LNCaP clone FGC (cell line): ENCODE results near the gene PEX12.

Source experiments
- DNase-seq: peaks from one replicate; pipeline ENCODE4 v3.0.0-alpha.2; 2011; ENCODE audit warnings: low read depth
- H3K4me3 ChIP-seq: 2 replicates; pipeline ENCODE4 v1.5.1; 2011; ENCODE audit warnings: mild to moderate bottlenecking, low read depth, low read length, control low read depth
- TF ChIP-seq, protein P1 (sequence below): IDR thresholded peaks from 2 replicates; pipeline ENCODE4 v1.5.1; 2012; ENCODE audit warnings: mild to moderate bottlenecking; ENCODE audit not compliant: control insufficient read depth, insufficient read depth; ENCODE audit errors: extremely low read depth

The PEX12 gene

DNA sequence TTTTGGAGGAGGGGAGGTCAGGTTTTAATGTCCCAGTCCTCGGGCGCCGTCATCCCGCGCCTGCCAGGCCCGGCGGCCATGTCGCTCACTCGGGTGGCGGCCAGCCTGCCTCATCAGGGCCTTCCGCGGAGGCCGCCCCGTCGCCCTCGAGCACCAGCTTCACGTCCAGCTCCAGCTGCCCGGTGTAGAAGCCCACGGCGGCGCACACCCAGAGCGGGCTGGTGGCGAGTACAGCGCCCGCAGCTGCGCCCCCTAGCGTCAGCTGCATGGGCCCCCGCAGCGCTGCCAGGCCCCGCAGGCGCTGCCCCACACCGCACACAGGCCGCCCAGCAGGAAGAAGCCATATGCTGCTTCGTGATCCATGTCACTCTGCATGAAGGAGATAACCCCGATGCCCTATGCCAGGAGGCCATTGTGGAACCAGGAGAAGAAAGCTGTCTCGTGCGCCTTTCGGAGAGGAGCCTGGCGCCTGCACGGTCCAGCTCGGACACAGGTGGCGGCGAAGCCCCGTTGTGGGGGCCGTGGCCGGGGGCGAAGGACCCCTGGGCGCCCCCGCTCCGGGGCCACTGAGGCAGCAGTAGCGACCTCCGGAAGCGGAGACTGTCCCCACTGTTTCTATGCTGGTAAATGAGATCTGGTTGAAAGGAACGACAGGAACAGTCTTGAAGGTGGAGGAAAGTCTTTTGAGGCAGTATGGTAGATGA is 18.3 kb upstream of the PEX12 start:
- H3K4me3 ChIP-seq: no peak overlapping the region
- TF ChIP-seq, protein P1, sequence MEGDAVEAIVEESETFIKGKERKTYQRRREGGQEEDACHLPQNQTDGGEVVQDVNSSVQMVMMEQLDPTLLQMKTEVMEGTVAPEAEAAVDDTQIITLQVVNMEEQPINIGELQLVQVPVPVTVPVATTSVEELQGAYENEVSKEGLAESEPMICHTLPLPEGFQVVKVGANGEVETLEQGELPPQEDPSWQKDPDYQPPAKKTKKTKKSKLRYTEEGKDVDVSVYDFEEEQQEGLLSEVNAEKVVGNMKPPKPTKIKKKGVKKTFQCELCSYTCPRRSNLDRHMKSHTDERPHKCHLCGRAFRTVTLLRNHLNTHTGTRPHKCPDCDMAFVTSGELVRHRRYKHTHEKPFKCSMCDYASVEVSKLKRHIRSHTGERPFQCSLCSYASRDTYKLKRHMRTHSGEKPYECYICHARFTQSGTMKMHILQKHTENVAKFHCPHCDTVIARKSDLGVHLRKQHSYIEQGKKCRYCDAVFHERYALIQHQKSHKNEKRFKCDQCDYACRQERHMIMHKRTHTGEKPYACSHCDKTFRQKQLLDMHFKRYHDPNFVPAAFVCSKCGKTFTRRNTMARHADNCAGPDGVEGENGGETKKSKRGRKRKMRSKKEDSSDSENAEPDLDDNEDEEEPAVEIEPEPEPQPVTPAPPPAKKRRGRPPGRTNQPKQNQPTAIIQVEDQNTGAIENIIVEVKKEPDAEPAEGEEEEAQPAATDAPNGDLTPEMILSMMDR: no peak
- DNase-seq: no peak

DNA sequence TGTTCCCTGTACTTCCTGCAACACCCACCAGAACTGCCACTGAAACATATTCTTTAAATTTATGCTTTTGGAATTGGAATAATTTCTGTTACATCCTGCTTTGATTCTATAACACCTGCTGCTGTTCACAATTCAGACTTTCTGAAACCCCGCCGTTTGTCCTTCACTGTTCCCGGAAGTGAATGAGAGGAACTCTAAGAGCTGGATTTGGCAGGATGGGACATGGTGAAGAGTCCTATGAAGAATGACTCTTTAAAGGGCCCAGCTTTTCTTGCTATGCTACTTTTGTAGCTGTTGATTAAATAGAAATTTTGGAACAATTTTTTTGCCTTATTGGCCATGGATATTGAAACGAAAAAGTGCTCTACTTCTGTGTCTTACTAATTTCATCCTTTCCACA is 17.7 kb upstream of the PEX12 start:
- no peak overlapping the region for H3K4me3 ChIP-seq
- no peak for DNase-seq
- TF ChIP-seq, protein P1: no peak

DNA sequence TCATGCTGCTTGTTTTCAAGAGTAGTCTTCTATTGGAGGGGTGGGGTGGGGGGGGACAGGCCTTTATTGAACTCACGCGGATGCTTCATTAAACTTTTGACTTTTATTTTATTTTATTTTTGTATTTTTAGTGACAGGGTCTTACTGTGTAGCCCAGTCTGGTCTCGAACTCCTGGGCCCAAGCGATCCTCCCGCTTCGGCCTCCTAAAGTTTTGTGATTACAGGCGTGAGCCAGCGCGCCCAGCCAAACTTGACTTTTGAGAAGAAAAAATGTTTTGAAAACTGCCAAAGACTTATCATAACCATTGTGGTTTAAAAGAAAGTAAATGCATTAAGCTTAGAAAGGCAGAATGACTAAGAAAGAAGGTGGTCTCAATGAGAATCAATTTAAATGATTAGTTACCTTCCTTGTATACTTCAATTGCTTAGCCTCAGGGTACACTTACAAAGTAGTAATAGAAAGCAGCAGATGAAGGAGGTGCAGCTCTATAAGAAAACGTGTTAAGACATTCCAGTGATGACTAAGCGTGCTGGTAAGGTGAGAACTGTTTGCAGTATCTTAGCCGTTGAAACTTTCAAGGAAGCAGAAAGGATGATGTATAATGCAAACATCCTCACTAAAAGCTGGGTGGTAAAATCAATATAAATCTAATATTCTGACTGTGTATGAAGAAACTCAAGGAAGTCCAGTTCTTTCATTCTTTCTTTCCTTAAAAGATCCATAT is 10.0 kb upstream of the PEX12 start:
- peak; percentile 67 for DNase-seq
- H3K4me3 ChIP-seq: peak overlapping the region; percentile 98
- TF ChIP-seq, protein P1: no peak

DNA sequence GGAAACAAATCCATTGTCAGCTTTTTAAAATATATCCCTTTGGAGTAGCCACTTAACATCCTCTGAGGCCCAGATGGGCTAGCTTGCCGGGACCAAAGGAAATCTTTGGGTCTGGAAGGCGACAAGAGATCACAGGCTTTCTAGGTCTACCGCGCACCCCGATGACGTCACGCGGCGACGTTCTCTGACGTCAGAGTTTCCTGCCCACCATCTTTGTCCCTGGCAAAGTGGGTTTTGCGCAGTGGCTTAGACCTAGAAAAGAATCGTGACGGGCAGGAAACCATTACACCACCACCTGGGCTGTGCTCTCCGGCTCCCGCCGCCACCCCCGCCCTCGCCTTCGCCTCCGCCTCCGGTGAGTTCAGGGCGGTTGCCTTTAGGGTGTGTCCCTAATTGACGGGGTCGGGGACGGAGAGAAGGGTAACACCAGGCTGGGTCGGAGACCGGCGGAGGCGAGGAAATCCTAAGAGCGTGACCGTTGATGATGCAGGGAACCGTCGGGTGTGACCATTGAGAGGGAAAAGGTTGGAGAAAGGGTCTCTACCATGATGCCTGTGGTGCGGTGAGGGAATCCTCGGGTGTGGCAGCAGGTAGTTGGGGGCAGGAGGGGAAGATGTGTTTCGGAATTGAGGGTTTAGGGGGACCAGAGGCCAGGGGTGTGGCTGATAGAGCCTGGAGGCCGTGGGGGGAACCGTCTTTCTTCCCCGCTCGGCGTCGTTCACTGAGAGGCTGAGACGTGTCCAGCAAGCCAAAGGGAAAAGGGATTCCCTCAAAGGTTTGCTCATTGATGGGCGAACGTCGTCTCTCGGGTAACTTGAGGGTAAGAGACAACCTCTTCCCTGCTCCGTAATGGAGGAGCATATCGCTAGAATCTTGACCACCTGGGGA is 8.9 kb upstream of the PEX12 start, which contains the start of gene AP2B1:
Gene AP2B1 (plus strand): TSS at position 249 of the 888 bp plus-strand sequence. CDS start 6,709 bp downstream, outside the sequence.
- peak; percentile 94 for DNase-seq
- TF ChIP-seq, protein P1: no peak
- peak within 1 kb of the TSS; percentile 98 for H3K4me3 ChIP-seq

- H3K4me3 ChIP-seq: peak overlapping the region; percentile 98
- TF ChIP-seq, protein P1: no peak
- no peak for DNase-seq
These were observed 8.2 kb upstream of the PEX12 start for GRCh38 chr17:35586569-35587073.

DNA sequence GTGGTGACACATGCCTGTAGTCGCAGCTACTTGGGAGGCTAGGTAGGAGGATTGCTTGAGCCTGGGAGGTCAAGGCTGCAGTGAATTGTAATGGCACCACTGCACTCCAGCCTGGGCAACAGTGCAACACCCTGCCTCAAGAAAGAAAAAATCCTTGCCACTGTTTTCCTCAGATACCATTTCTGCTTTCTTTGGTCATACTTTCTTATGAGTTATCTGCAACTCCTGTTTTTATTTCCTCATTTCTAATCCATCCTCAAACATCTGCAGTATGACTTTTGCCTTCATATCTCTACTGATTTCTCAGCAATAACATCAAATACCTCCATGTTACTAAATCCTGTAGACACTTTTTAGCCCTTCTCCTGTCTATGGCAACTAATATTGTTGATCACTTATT is 5.7 kb upstream of the PEX12 start:
- DNase-seq: no peak
- no peak overlapping the region for H3K4me3 ChIP-seq
- TF ChIP-seq, protein P1: no peak
